Measurements from ENCODE around the gene CTDSPL2. TPM values are rescaled to one million over a fixed set of nuclear protein-coding genes. Genes with fewer than 3 reads are reported as not detected.

CTDSPL2 gene
- total and polyA plus RNA-seq, 2 donors (not counting 3 experiments of a cell fraction or from before 2014, with no cell fraction given), result 12.2 to 55.1 TPM

DNA sequence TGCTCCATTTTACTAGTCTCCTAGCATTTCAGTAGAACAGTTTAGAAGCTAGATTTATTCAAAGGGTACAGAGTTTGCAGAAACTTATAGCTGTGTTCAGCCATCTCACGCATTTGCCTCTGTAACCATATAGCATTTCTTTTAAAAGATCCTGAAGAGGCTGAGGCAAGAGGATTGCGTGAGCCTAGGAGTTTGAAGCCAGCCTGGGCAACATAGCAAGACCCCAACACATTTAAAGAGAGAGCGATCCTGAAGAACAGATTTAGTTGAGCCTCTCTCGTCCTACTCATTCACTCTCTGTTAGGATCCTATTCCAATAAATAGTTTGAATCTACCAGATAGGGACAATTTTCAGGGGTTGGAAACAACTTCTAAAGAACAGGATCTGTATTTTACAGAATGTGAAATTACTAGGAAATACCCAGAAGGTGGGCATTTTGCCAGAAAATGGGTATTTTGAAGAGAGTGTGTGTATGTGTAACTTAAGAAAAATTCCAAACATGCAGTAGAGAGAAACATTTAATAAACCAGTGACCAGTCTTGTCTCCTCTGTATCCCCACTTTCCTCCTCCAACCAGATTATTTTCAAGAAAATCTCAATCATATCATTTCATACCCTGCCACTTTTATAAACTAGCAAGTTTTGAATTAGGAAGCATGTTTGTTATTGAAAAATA lies 114.0 kb downstream of the CTDSPL2 start:
- peak overlapping the region; percentile 60 for H3K4me2 ChIP-seq (ENCODE audit: insufficient read depth, low read length)

DNA sequence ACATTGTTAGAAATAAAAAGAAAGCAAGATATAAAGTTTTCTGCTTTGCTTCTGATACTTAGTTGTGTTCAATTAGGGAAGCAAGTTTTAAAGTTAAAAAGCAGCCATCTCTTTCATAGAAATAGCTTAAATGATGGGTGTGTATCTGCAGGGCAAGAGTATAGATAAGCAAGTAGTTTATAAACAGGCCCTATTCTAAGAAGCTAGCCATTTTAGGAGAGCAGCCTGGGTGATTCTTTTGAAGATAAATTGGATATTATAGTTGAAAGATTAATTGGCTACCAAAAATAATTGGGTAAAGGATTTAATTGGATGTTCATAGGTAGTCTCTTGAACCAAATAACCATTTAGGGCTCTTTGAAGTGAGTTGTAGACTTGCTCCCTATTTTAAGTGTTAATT lies 115.2 kb downstream of the CTDSPL2 start:
- no peak overlapping the region for H3K9ac ChIP-seq (replicated peaks; ENCODE audit: extremely low read depth, insufficient read depth, low read length)
- no peak overlapping the region for H2AFZ ChIP-seq (ENCODE audit: low read depth, low read length)
- peaks cover 34% of the 10 kb centered on the region for H3K4me1 ChIP-seq (ENCODE audit: control insufficient read depth, extremely low read depth, insufficient read depth, low read length)
- H4K20me1 ChIP-seq (replicated peaks; ENCODE audit: control insufficient read depth, extremely low read depth, insufficient read depth, low read length), result peaks cover 4% of the 10 kb centered on the region
- no peak overlapping the region for H3K27ac ChIP-seq (ENCODE audit: insufficient read depth, low read depth, low read length)
- no peak for DNase-seq (ENCODE audit: low read depth, low spot score)
- no peaks in the 10 kb centered on the region for H3K9me1 ChIP-seq (replicated peaks; ENCODE audit: control insufficient read depth, extremely low read depth, insufficient read depth, low read length)
- FAIRE-seq, result no peak
- no peak overlapping the region for H3K4me2 ChIP-seq (ENCODE audit: insufficient read depth, low read length)
- H3K9me3 ChIP-seq (replicated peaks; ENCODE audit: control insufficient read depth, insufficient read depth, low read length), result no peaks in the 10 kb centered on the region
- ChIA-PET POLR2A (no interaction called here), CTCF (interaction anchor here (0.5 to 2.2 kb wide), 3 partner anchors 11 to 208 kb away, joined by 3 to 6 read pairs (median 3); no protein-coding TSS in a partner anchor)
- no peaks in the 10 kb centered on the region for H3K27me3 ChIP-seq (ENCODE audit: control insufficient read depth in 2 of 2, insufficient read depth in 2 of 2, low read length in 2 of 2)
- peaks cover 95% of the 10 kb centered on the region for H3K79me2 ChIP-seq (ENCODE audit: control insufficient read depth, insufficient read depth, low read length)
- peaks cover 0 to 6% of the 10 kb centered on the region in 2 experiments for H3K36me3 ChIP-seq (ENCODE audit: control insufficient read depth in 2 of 2, extremely low read depth in 1 of 2, insufficient read depth in 2 of 2, low read length in 2 of 2)
- no TSS peak for BruUV-seq (replicated peaks)
- TF ChIP-seq EZH2 (IDR thresholded peaks at IDR 0.05; ENCODE audit: borderline replicate concordance, low read depth, low read length, severe bottlenecking) (no peak), GATA2 (IDR thresholded peaks at IDR 0.05; ENCODE audit: insufficient read depth, insufficient read length, low read depth, low read length) (no peak), FOS (IDR thresholded peaks at IDR 0.05; ENCODE audit: borderline replicate concordance, insufficient read depth, low read length) (no peak), POLR2AphosphoS5 (IDR thresholded peaks at IDR 0.05; ENCODE audit: insufficient read depth, low read depth, low read length) (no peak), JUN (IDR thresholded peaks at IDR 0.05; ENCODE audit: borderline replicate concordance, insufficient read depth, insufficient read length, low read depth) (no peak), MYC (IDR thresholded peaks at IDR 0.05; ENCODE audit: low read depth, low read length) (no peak), POLR2A (IDR thresholded peaks at IDR 0.05; ENCODE audit: low read depth, low read length) (no peak)
- TF ChIP-seq, protein P1, sequence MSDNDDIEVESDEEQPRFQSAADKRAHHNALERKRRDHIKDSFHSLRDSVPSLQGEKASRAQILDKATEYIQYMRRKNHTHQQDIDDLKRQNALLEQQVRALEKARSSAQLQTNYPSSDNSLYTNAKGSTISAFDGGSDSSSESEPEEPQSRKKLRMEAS (IDR thresholded peaks at IDR 0.05; ENCODE audit: insufficient read depth, insufficient read length), result no peak
- TF ChIP-seq, protein P2, sequence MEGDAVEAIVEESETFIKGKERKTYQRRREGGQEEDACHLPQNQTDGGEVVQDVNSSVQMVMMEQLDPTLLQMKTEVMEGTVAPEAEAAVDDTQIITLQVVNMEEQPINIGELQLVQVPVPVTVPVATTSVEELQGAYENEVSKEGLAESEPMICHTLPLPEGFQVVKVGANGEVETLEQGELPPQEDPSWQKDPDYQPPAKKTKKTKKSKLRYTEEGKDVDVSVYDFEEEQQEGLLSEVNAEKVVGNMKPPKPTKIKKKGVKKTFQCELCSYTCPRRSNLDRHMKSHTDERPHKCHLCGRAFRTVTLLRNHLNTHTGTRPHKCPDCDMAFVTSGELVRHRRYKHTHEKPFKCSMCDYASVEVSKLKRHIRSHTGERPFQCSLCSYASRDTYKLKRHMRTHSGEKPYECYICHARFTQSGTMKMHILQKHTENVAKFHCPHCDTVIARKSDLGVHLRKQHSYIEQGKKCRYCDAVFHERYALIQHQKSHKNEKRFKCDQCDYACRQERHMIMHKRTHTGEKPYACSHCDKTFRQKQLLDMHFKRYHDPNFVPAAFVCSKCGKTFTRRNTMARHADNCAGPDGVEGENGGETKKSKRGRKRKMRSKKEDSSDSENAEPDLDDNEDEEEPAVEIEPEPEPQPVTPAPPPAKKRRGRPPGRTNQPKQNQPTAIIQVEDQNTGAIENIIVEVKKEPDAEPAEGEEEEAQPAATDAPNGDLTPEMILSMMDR (IDR thresholded peaks at IDR 0.05; ENCODE audit: extremely low read depth in 1 of 2, insufficient read depth in 1 of 2, low read depth in 1 of 2, low read length in 2 of 2), result no peak
- H3K4me3 ChIP-seq (replicated peaks in 1 of 3; ENCODE audit: insufficient read depth in 1 of 3, low read depth in 1 of 3, low read length in 3 of 3), result no peak overlapping the region
- dilution Hi-C loops (cut with MboI; ENCODE audit: extremely low pct_ligation_motif_present, low sequenced_read_pairs), result no loop called here
- intact Hi-C loops (cut with micrococcal nuclease), result no loop called here

More for the DNA sequence above, 114.0 kb downstream of the CTDSPL2 start:
- ChIA-PET POLR2A (no interaction called here), CTCF (interaction anchor here (2.2 kb wide), 1 partner anchor 40 kb away, joined by 6 read pairs; no protein-coding TSS in a partner anchor)
- Histone ChIP-seq H3K27me3 (ENCODE audit: control insufficient read depth in 2 of 2, insufficient read depth in 2 of 2, low read length in 2 of 2) (no peaks in the 10 kb centered on the region), H4K20me1 (replicated peaks; ENCODE audit: control insufficient read depth, extremely low read depth, insufficient read depth, low read length) (peaks cover 4% of the 10 kb centered on the region), H3K4me1 (ENCODE audit: control insufficient read depth, extremely low read depth, insufficient read depth, low read length) (peaks cover 34% of the 10 kb centered on the region), H3K9ac (replicated peaks; ENCODE audit: extremely low read depth, insufficient read depth, low read length) (no peak overlapping the region), H3K9me1 (replicated peaks; ENCODE audit: control insufficient read depth, extremely low read depth, insufficient read depth, low read length) (no peaks in the 10 kb centered on the region), H3K79me2 (ENCODE audit: control insufficient read depth, insufficient read depth, low read length) (peaks cover 88% of the 10 kb centered on the region), H3K36me3 (ENCODE audit: control insufficient read depth in 2 of 2, extremely low read depth in 1 of 2, insufficient read depth in 2 of 2, low read length in 2 of 2) (peaks cover 0 to 6% of the 10 kb centered on the region in 2 experiments), H3K9me3 (replicated peaks; ENCODE audit: control insufficient read depth, insufficient read depth, low read length) (no peaks in the 10 kb centered on the region), H3K4me3 (replicated peaks in 1 of 3; ENCODE audit: insufficient read depth in 1 of 3, low read depth in 1 of 3, low read length in 3 of 3) (no peak overlapping the region), H3K27ac (ENCODE audit: insufficient read depth, low read depth, low read length) (peak overlapping the region; percentile 43), H2AFZ (ENCODE audit: low read depth, low read length) (no peak overlapping the region)
- intact Hi-C loops (cut with micrococcal nuclease) (no loop called here), dilution Hi-C loops (cut with MboI; ENCODE audit: extremely low pct_ligation_motif_present, low sequenced_read_pairs) (no loop called here)
- FAIRE-seq (no peak), DNase-seq (ENCODE audit: low read depth, low spot score) (peak; percentile 74)
- BruUV-seq (replicated peaks), result no TSS peak
- TF ChIP-seq POLR2A (IDR thresholded peaks at IDR 0.05; ENCODE audit: low read depth, low read length), result no peak
- no peak for TF ChIP-seq POLR2AphosphoS5 (IDR thresholded peaks at IDR 0.05; ENCODE audit: insufficient read depth, low read depth, low read length)
